Ishikawa (cell line): Measurements from ENCODE around the gene MOCS1.

Experiments used
- CEBPB ChIP-seq: IDR thresholded peaks from 2 replicates; pipeline ENCODE4 v1.6.1; 2012
- CREB1 ChIP-seq: IDR thresholded peaks from 2 replicates; pipeline ENCODE4 v1.6.1; 2012; ENCODE audit warnings: low read depth
- EGR1 ChIP-seq: IDR thresholded peaks from 2 replicates; pipeline ENCODE4 v1.6.1; 2012
- EP300 ChIP-seq: IDR thresholded peaks from 2 replicates; pipeline ENCODE4 v1.6.1; 2012; ENCODE audit warnings: borderline replicate concordance
- NFIC ChIP-seq: IDR thresholded peaks from 2 replicates; pipeline ENCODE4 v1.6.1; 2012
- RAD21 ChIP-seq: IDR thresholded peaks from 2 replicates; pipeline ENCODE4 v1.6.1; 2012; ENCODE audit warnings: low read depth
- REST ChIP-seq: IDR thresholded peaks from 2 replicates; pipeline ENCODE4 v1.6.1; 2012; ENCODE audit warnings: low read depth, mild to moderate bottlenecking
- TAF1 ChIP-seq: IDR thresholded peaks from 2 replicates; pipeline ENCODE4 v1.6.1; 2012; ENCODE audit warnings: low read depth, mild to moderate bottlenecking
- TEAD4 ChIP-seq: IDR thresholded peaks from 2 replicates; pipeline ENCODE4 v1.6.1; 2012
- YY1 ChIP-seq: IDR thresholded peaks from 2 replicates; pipeline ENCODE4 v1.6.1; 2012; ENCODE audit warnings: low read depth
- ZBTB7A ChIP-seq: IDR thresholded peaks from 2 replicates; pipeline ENCODE4 v1.6.1; 2012; ENCODE audit warnings: low read depth
- TF ChIP-seq, protein P1 (sequence below): IDR thresholded peaks from 2 replicates; pipeline ENCODE4 v1.6.1; 2012
- TF ChIP-seq, protein P2 (sequence below): IDR thresholded peaks from 2 replicates; pipeline ENCODE4 v1.6.1; 2012

DNA sequence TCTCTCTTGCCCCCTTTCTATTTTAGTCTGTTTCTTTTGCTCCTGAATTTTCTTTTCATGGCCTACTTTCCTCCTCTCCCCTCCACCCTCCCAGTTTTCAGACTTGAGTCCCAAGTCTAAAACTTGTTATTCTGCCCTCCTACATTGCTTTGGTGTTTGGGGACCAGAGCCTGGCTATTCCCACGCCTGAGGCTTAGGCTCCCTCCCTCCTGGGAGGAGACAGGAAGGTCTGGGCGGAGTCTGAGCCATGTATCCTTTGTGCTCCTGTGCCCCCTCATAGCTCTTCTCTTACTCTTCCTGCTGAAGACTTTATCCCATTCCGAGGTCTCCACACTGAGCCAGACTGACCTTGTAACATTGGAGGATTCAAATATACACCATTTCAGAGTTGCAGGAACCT, 72.6 kb downstream of the MOCS1 start:
- no peak for TF ChIP-seq ZBTB7A
- TF ChIP-seq YY1 = no peak
- TF ChIP-seq TEAD4 = no peak
- no peak for TF ChIP-seq CEBPB
- no peak for TF ChIP-seq EP300
- no peak for TF ChIP-seq RAD21
- TF ChIP-seq TAF1 = no peak
- TF ChIP-seq REST = no peak
- TF ChIP-seq, protein P1, sequence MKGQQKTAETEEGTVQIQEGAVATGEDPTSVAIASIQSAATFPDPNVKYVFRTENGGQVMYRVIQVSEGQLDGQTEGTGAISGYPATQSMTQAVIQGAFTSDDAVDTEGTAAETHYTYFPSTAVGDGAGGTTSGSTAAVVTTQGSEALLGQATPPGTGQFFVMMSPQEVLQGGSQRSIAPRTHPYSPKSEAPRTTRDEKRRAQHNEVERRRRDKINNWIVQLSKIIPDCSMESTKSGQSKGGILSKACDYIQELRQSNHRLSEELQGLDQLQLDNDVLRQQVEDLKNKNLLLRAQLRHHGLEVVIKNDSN = no peak
- TF ChIP-seq, protein P2, sequence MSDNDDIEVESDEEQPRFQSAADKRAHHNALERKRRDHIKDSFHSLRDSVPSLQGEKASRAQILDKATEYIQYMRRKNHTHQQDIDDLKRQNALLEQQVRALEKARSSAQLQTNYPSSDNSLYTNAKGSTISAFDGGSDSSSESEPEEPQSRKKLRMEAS = no peak
- no peak for TF ChIP-seq CREB1
- TF ChIP-seq EGR1 = no peak
- TF ChIP-seq NFIC = no peak
